ENCODE data around the gene HAPSTR1. TPM values are rescaled to one million over a fixed set of nuclear protein-coding genes. Genes with fewer than 3 reads are reported as not detected.

Gene HAPSTR1
- total and polyA plus RNA-seq, 2 of the 8 experiments (the other 6 are each of a cell fraction or from before 2014, with no cell fraction given) = 11.9 to 66.1 TPM

- Histone ChIP-seq H2AFZ (ENCODE audit: low read length) (peak overlapping the region; percentile 96), H2AK5ac (ENCODE audit: low read depth, low read length) (no peak overlapping the region), H3K9ac (replicated peaks in 1 of 4; ENCODE audit: extremely low read depth in 1 of 4, low read depth in 3 of 4, low read length in 3 of 4) (peak overlapping the region in 3 of 4 experiments; percentile 59 to 75 (median 67); a peak in 5 of 7 replicates), H2BK5ac (ENCODE audit: low read depth, low read length) (0 out of 2 replicates have a peak overlapping the region, but pooled peaks have one; percentile 90), H3K4me2 (ENCODE audit: insufficient read depth in 1 of 2, low read depth in 2 of 2, low read length in 2 of 2) (peak overlapping the region; percentile 80 to 85), H3K4ac (replicated peaks; ENCODE audit: insufficient read length, low read depth, low read length) (peak overlapping the region; percentile 66), H4K20me1 (replicated peaks in 1 of 2; ENCODE audit: control insufficient read depth in 1 of 2, insufficient read depth in 2 of 2, low read length in 2 of 2) (peaks cover 8 to 9% of the 10 kb centered on the region in 2 experiments), H3K9me3 (ENCODE audit: insufficient read depth in 2 of 2, low read depth in 1 of 2, low read length in 1 of 2) (no peaks in the 10 kb centered on the region), H3K4me3 (ENCODE audit: extremely low read depth in 1 of 4, insufficient read depth in 2 of 4, low read depth in 3 of 4, low read length in 4 of 4) (peak overlapping the region; percentile 53 to 71 (median 60)), H4K91ac (replicated peaks; ENCODE audit: insufficient read length, low read length) (no peak overlapping the region), H3K36me3 (ENCODE audit: control insufficient read depth in 2 of 4, insufficient read depth in 4 of 4, low read length in 3 of 4) (peaks cover 0 to 15% (median 2%) of the 10 kb centered on the region in 4 experiments; a peak in 2 of 8 replicates), H3K27me3 (replicated peaks in 1 of 4; ENCODE audit: control insufficient read depth in 3 of 4, extremely low read depth in 1 of 4, insufficient read depth in 3 of 4, low read length in 3 of 4) (no peaks in the 10 kb centered on the region), H3K27ac (ENCODE audit: low read depth, low read length) (0 out of 2 replicates have a peak overlapping the region, but pooled peaks have one; percentile 39), H4K5ac (ENCODE audit: insufficient read length, low read depth, low read length) (peak overlapping the region; percentile 36), H3K18ac (ENCODE audit: extremely low read depth, low read length) (peak overlapping the region; percentile 88; the same call in 1 of the 2 replicates), H3K56ac (replicated peaks; ENCODE audit: insufficient read length, low read depth, low read length) (peak overlapping the region; percentile 17), H3K23ac (ENCODE audit: insufficient read length) (no peak overlapping the region), H3K79me2 (ENCODE audit: control insufficient read depth in 1 of 2, insufficient read depth in 2 of 2, low read length in 2 of 2) (peaks cover 23 to 28% of the 10 kb centered on the region in 2 experiments), H2BK12ac (ENCODE audit: low read depth, low read length) (peak overlapping the region; percentile 4; the same call in 1 of the 2 replicates), H3K23me2 (ENCODE audit: low read depth, low read length) (peaks cover 13% of the 10 kb centered on the region), H2BK15ac (ENCODE audit: low read length) (no peak overlapping the region), H4K8ac (ENCODE audit: extremely low read depth, insufficient read depth, low read length) (peak overlapping the region; percentile 91; the same call in 1 of the 2 replicates), H2BK20ac (ENCODE audit: low read length) (no peak overlapping the region), H3K14ac (ENCODE audit: insufficient read length) (no peak overlapping the region), H2BK120ac (replicated peaks; ENCODE audit: low read depth, low read length) (no peak overlapping the region), H3K79me1 (ENCODE audit: low read depth, low read length) (no peaks in the 10 kb centered on the region; the same call in 1 of the 2 replicates), H3K4me1 (replicated peaks in 1 of 4; ENCODE audit: control insufficient read depth in 3 of 4, insufficient read depth in 4 of 4, low read length in 3 of 4) (peaks cover 0 to 8% (median 5%) of the 10 kb centered on the region in 4 experiments; a peak in 5 of 7 replicates)
- no peak for DNase-seq (ENCODE audit: low read depth in 1 of 2, low spot score in 2 of 2)
- WGBS, 2 experiments (ENCODE audit: extremely low coverage in 1 of 2, insufficient coverage in 1 of 2, insufficient read length in 1 of 2, insufficient replicate concordance in 2 of 2, low coverage in 1 of 2, low lambda C conversion rate in 2 of 2, missing lambda C conversion rate in 1 of 2) = 83% methylated on average over 6 of the region's 6 CpGs; no CpG with 5 or more reads in 1 of the 2 experiments
- no peak for FAIRE-seq
- ChIA-PET POLR2A (ENCODE audit: partially characterized antibody) (interaction anchor here (0.6 to 5.6 kb wide), 7 partner anchors 11 to 459 kb away, joined by 3 to 72 read pairs (median 4); no protein-coding TSS in a partner anchor), CTCF (ENCODE audit: partially characterized antibody) (interaction anchor here (0.6 to 1.0 kb wide), 2 partner anchors 42 to 218 kb away, joined by 3 to 4 read pairs; no protein-coding TSS in a partner anchor)
- no peak for TF ChIP-seq NANOG (IDR thresholded peaks at IDR 0.05; ENCODE audit: insufficient read depth, low read depth, low read length, poor library complexity, severe bottlenecking)
- no peak for TF ChIP-seq E2F6 (IDR thresholded peaks at IDR 0.05)
- TF ChIP-seq NRF1 (IDR thresholded peaks at IDR 0.05; ENCODE audit: low read depth, low read length) = no peak
- no peak for TF ChIP-seq CHD2 (IDR thresholded peaks at IDR 0.05; ENCODE audit: low read length)
- TF ChIP-seq ATF2 (IDR thresholded peaks at IDR 0.05; ENCODE audit: low read length) = no peak
- no peak for TF ChIP-seq POU5F1 (IDR thresholded peaks at IDR 0.05; ENCODE audit: low read depth, low read length)
- no peak for TF ChIP-seq KDM4A (IDR thresholded peaks at IDR 0.05; ENCODE audit: low read depth, low read length, severe bottlenecking)
- no peak for TF ChIP-seq EGR1 (IDR thresholded peaks at IDR 0.05; ENCODE audit: borderline replicate concordance, low read depth, low read length)
- no peak for TF ChIP-seq SIRT6 (IDR thresholded peaks at IDR 0.05; ENCODE audit: low read length)
- no peak for TF ChIP-seq CBX8 (IDR thresholded peaks at IDR 0.05; ENCODE audit: borderline replicate concordance, low read depth, low read length)
These were observed 1.8 kb upstream of the HAPSTR1 start for GRCh38 chr16:9089660-9090059.

All from H1 (cell line).